ENCODE data around the gene MSMB.
"Not testable (repeated sequence)": the region's sequence is repeated elsewhere in the genome, so short reads cannot be mapped to it uniquely, and the experiment has no call there.

MSMB gene

DNA sequence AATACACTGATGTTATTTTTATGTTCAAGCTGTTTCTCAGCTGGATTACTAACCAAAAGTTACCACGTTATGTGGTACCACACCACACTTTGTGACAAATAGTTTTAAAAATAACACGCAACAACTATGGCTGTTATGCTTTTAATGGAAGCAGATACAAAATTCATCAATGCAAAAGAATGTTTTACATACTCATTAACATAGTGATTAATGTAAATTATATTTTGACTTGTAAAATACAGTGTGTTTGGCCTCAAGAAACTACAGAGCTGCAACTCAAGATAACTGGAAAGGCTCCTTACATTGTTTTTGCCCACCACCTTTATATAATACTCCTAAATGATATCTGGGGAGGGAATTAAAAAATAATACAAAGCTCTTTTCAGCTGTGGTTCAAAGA is 41.1 kb downstream of the MSMB start:
- DNase-seq: no peak

DNA sequence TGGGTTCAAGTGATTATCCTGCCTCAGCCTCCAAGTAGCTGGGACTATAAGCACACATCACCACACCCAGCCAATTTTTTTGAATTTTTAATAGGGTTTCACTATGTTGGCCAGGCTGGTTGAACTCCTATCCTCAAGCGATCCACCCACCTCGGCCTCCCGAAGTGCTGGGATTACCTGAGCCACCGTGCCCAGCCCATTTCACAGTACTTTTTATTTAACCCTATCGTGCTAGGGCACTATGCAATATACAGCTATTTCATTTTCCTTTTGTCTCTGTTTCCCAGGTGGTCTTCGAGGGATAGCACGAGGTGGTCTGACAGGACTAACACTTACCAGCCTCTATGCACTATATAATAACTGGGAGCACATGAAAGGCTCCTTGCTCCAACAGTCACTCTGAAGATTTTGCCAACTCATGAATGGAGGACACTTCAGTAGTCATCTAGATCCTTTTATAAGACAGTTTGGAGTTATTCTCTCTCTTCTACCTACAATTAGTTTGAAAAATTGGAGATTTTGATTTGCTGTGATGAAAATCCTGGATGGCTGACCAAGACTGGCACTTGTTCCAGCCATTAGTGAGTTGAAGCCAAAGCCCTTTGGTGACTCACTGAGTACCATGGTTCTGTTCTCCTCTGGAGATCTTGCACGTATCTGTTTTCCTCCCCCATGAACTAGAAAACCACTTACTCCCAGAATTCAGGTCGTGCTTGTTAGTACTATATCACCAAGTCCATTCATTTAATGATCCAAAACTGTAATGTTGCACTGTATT is 43.0 kb downstream of the MSMB start:
- no peak for DNase-seq

DNA sequence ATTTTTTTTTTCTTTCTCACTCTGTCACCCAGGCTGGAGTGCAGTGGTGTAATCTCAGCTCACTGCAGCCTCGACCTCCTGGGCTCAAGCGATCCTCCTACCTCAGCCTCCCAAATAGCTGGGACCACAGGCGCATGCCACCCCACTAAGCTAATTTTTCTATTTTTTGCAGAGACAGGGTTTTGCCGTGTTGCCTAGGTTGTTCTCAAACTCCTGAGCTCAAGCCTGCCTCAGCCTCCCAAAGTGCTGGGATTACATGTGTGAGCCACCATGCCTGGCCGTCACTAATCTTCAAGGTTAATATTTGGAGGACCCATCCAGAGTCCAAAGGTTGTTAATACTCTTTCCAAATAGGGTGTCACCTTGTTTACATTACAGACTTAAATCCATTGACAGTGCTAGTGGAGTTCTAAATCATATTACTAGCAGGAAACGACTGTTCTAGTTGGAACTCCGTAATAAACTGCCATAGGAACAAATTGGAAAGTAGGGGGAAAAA is 43.8 kb downstream of the MSMB start:
- DNase-seq: not testable (repeated sequence)

DNA sequence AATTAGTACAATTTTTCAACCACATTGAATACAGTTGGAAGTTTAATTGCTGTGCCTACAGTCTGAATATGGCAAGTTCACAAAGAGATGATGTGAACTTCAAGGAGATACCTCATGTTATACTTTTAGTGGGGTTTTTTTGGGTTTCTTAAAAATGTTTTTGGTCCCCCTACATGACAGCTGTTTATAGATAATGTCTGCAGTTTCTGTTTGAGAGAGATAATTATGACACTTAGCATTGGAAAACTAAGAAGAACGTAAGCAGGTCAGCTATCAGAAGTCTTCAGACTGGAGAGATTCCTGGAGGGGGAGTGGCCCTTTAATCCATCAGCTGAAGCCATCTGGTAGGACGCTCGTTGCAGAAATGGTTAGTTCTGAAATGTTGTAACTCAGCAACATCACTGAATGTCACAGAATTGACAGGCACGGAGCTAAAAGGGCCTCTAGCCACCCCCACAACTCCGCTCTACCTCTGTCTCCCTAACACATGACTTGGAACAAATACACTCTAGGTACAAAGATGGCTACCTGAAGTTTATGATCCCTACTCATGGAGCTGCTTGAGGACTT is 44.8 kb downstream of the MSMB start:
- DNase-seq: no peak

DNA sequence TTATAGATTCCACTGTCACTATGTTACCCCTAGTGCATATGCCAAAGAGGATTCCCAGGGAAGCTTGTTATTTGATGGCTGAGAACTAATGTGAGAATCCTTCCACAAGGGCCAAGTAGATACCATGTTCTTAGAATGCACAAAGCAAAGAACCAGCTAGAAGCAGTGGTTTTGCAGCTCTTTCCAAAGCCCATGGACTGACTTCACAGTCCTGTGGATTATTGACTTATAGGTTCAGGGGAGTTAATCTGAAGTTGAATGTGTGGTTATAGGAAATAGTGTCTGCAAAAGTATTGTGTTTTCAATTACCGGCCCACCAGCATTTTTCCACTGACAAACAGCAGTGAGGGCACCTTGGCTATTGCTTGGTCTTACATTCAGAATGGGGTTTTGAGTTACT is 45.5 kb downstream of the MSMB start:
- no peak for DNase-seq

DNA sequence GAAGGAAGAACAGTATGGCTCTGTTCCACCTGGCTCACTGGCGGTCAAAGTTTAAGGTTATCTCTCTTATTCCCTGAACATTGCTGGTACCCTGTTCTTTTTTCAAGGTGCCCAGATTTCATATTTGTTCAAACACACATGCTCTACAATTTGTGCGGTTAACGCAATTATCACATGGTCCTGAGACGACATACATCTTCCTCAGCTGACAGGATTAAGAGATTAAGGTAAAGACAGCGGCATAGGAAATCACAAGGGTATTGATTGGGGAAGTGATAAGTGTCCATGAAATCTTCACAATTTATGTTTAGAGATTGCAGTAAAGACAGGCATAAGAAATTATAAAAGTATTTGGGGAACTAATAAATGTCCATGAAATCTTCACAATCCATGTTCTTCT is 46.1 kb downstream of the MSMB start:
- not testable (repeated sequence) for DNase-seq

DNA sequence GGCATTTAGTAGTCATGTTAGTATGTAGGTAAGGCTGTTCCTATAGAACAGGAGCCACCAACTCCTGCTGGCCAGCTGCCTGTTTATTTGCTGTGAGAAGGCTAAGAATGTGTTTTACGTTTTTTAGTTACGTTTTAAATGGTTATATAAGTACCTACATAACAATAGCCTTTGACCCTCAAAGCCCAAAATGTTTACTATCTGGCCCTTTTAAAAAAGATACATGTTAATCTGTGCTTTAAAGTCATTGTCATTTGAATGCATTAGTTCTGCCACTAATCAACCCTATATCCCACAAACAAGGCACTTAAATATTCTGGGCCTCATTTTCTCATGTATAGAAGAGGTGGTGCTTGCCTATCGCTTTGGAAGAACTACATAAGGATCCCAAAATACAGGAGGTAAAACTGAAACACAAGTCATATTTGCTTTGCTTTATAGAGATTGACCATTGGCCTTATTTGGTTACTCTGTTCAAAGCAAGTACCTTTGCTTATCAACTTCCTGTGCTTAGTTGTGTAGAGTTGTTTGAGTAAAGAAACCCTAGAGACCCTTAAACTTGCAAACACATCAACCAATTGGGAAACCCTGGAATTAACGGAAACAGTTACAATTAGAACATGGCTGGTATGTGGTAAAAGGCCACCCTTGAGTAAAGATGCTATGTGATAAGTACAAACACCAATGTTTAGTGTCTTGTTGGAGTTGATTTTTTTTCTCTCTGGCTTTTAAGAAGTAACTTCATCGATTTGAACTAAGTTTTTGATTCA is 47.9 kb downstream of the MSMB start:
- DNase-seq: no peak

DNA sequence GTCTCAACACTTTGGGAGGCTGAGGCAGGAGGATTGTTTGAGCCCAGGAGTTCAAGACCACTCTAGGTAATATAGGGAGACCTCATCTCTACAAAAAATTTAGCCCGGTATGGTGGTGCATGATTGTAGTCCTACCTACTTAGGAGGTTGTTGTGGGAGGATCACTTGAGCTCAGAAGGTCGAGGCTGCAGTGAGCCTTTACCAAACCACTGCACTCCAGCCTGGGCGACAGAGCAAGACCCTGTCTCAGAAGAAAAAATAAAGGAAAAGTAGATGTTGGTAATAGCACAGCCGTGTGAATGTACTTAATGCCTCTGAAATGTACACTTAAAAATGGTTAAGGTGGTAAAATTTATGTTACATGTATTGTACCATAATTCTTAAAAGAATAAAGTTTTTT is 48.5 kb downstream of the MSMB start:
- DNase-seq: no peak

DNA sequence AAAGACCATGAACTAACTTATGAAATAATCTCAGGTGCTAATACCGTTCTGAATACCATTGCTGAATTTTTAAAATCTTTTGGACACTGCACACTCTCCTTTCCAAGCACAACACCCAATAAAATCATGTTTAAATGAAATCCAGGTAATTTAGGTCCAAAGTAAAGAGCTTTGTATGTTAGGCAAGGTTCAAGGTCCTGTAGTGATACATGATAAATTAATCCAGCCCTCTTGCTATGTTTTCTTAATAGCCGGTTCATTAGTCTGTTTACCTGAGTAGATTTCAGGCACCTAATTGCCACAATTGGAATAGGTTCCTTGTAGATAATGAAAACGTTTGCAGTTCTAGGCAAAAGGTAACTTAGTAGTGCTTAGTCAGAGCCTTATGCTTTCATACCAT is 60.5 kb downstream of the MSMB start:
- DNase-seq: not testable (repeated sequence)

DNA sequence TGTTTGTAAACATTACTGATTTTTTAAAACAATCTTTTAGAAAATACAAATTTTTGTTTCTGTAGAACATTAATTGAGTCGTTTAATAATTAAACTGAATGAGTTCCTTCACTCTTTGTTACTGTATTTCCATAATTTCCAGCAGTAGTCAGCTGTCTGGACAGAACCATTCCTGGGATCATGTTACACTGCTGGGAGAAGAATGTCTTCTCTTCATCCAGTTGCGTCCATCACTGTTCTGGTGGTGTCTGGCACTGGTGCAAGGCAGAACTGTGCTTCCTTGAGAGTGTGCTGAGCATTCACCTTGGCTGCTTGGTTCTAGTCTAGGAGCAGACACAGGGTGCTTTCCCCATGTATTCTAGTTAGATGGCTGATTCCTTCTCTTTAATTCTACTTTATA is 61.6 kb downstream of the MSMB start:
- not testable (repeated sequence) for DNase-seq

DNA sequence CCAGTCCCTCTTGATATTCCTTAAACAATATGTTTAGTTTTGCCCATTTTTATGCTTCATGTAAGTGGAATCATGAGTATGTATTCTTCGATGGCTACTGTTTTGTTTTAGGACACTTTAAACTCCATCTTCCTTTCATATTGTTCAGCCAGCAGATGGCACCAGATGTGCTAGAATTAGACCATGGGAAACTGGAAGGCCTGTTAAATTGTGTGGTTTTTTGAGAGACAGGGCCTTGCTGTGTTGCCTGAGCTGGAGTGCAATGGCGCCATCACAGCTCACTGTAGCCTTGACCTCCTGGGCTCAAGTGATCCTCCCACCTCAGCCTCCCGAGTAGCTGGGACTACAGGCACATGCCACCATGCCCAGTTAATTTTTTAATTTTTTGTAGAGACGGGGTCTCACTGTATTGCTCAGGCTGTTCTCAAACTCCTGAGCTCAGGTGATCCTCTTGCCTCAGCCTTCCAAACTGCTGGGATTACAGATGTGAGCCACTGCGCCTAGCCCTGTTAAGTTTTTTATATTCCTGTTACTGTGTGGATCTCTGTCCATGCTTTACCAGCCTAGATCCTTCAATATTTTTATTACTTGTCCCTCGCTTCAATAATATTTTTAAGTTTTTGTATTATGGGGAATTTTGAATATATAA is 62.4 kb downstream of the MSMB start:
- peak; percentile 0 to 20 for DNase-seq
